CD4-positive, alpha-beta T cell (primary cell): Measurements from ENCODE around the gene OGDH. TPM values are rescaled to one million over a fixed set of nuclear protein-coding genes. Genes with fewer than 3 reads are reported as not detected.

Experiments
- ATAC-seq: fragments of 200-7000 bp; cut with Tn5 transposase; one replicate; pipeline ENCODE4 v1.10.0; 2022; ENCODE audit warnings: mild to moderate bottlenecking; ENCODE audit not compliant: poor library complexity
- CTCF ChIA-PET: fragments of 350-600 bp; sonication (Branson Sonifier 250); formaldehyde crosslinking; loops from one replicate; lab custom pipeline; 2021; ENCODE audit warnings: antibody characterized with exemption, inconsistent platforms; lab: Charles Lee
- POLR2A ChIA-PET: fragments of 350-600 bp; sonication (Branson Sonifier 250); formaldehyde crosslinking; loops from one replicate; lab custom pipeline; 2021; ENCODE audit warnings: antibody characterized with exemption, inconsistent platforms; lab: Charles Lee
- DNase-seq, 14 experiments: peaks; one replicate each; pipeline ENCODE4 v3.0.0-alpha.2; 2013 to 2020; ENCODE audit warnings: mixed read lengths in 2 of 14
- H3K27ac ChIP-seq, 2 donors: one replicate each; pipeline versions ENCODE4 v1.5.1 to v1.7.0; 2013; ENCODE audit warnings: low read length in 2 of 2, low read depth in 1 of 2, mild to moderate bottlenecking in 1 of 2
- H3K27me3 ChIP-seq, 2 experiments: 1 replicate in 1 of 2; 2 replicates in 1 of 2; pipeline versions ENCODE4 v1.6.1 to v1.7.0; 2013; ENCODE audit warnings: low read length in 2 of 2, control low read depth in 1 of 2, mild to moderate bottlenecking in 1 of 2, moderate library complexity in 1 of 2; ENCODE audit not compliant: insufficient read depth in 2 of 2, control insufficient read depth in 1 of 2
- H3K36me3 ChIP-seq: one replicate; pipeline ENCODE4 v1.6.1; 2013; ENCODE audit warnings: low read length, control low read depth; ENCODE audit not compliant: insufficient read depth
- H3K4me1 ChIP-seq: one replicate; pipeline ENCODE4 v1.6.1; 2013; ENCODE audit warnings: low read length, control low read depth; ENCODE audit not compliant: insufficient read depth
- H3K4me3 ChIP-seq: one replicate; pipeline ENCODE4 v1.5.1; 2013; ENCODE audit warnings: mild to moderate bottlenecking, low read length, moderate library complexity
- H3K9me3 ChIP-seq, 2 experiments: 1 replicate in 1 of 2; 2 replicates in 1 of 2; pipeline versions ENCODE4 v1.6.1 to v1.7.0; 2013; ENCODE audit warnings: low read length in 2 of 2, mild to moderate bottlenecking in 2 of 2, control low read depth in 1 of 2, moderate library complexity in 1 of 2; ENCODE audit not compliant: control insufficient read depth in 1 of 2, insufficient read depth in 1 of 2
- H3K27ac Mint-ChIP-seq: one replicate; pipeline ENCODE4 v1.8.0; 2020; ENCODE audit warnings: mixed read lengths
- H3K27me3 Mint-ChIP-seq: one replicate; pipeline ENCODE4 v1.8.0; 2021; ENCODE audit warnings: mixed read lengths
- H3K36me3 Mint-ChIP-seq: one replicate; pipeline ENCODE4 v1.8.0; 2021; ENCODE audit warnings: low read depth, mixed read lengths
- H3K4me1 Mint-ChIP-seq: one replicate; pipeline ENCODE4 v1.8.0; 2021; ENCODE audit warnings: low read depth, mixed read lengths
- H3K4me3 Mint-ChIP-seq: one replicate; pipeline ENCODE4 v1.8.0; 2020; ENCODE audit warnings: mild to moderate bottlenecking, mixed read lengths
- H3K9me3 Mint-ChIP-seq: one replicate; pipeline ENCODE4 v1.8.0; 2020; ENCODE audit warnings: mixed read lengths
- CTCF ChIP-seq: fragments of 200-600 bp; IDR thresholded peaks from one replicate; pipeline ENCODE4 v1.8.0; 2022; ENCODE audit warnings: antibody characterized with exemption, mild to moderate bottlenecking
- intact Hi-C, 2 experiments: fragments of 100-400 bp; cut with DNase I in 1 of 2; cut with micrococcal nuclease in 1 of 2; formaldehyde crosslinking; loops; one replicate each; pipeline versions ENCODE4 v1.15.1 to v1.9.0; 2023 to 2025; cut with DNase I, micrococcal nuclease
- total RNA-seq, 174 experiments: library from RNA in 2 of 174; stranded (reverse) in 2 of 174; gene quantifications; one replicate each; pipeline ENCODE4 v1.2.3 and lab custom pipeline; 2021 to 2026

OGDH gene
- total RNA-seq, 2 experiments from 2014 or later, result 39.8 to 43.8 TPM

GRCh38 chr7:44637788-44638594 lies 31.6 kb downstream of the OGDH start:
- TF ChIP-seq CTCF, result no peak

GRCh38 chr7:44638611-44639557 lies 32.5 kb downstream of the OGDH start:
- Mint-ChIP-seq H3K27me3 (no peaks in the 10 kb centered on the region), H3K27ac (peak overlapping the region; percentile 96), H3K4me1 (peaks cover 72% of the 10 kb centered on the region), H3K4me3 (peak overlapping the region; percentile 89), H3K36me3 (peaks cover 4% of the 10 kb centered on the region), H3K9me3 (no peaks in the 10 kb centered on the region)
- Histone ChIP-seq H3K4me3 (peak overlapping the region; percentile 21), H3K27me3 (no peaks in the 10 kb centered on the region), H3K9me3 (no peaks in the 10 kb centered on the region), H3K27ac (peak overlapping the region; percentile 90 to 95), H3K4me1 (peaks cover 86% of the 10 kb centered on the region), H3K36me3 (peaks cover 3% of the 10 kb centered on the region)
- intact Hi-C loops, result loop anchor here (1.0 to 2.0 kb wide), 4 partner anchors 32 to 208 kb away; partner anchors contain the start of gene OGDH (in 2 of the 2)
- DNase-seq (peak; percentile 58 to 93 (median 78)), ATAC-seq (peak; percentile 55)
- no peak for TF ChIP-seq CTCF
- CTCF ChIA-PET, result interaction anchor here (0.5 to 2.0 kb wide), 4 partner anchors 8 to 50 kb away, joined by 3 to 7 read pairs (median 4); no protein-coding TSS in a partner anchor
- POLR2A ChIA-PET, result interaction anchor here (0.6 to 13.5 kb wide), 12 partner anchors 8 to 246 kb away, joined by 3 to 229 read pairs (median 7); partner anchors contain the start of genes H2AZ2, OGDH, PPIA and PURB

More at GRCh38 chr7:44637788-44638594, 31.6 kb downstream of the OGDH start:
- Histone ChIP-seq H3K4me1 (peaks cover 95% of the 10 kb centered on the region), H3K27me3 (no peaks in the 10 kb centered on the region), H3K4me3 (no peak overlapping the region), H3K36me3 (peaks cover 3% of the 10 kb centered on the region), H3K27ac (peak overlapping the region; percentile 90 to 95), H3K9me3 (no peaks in the 10 kb centered on the region)
- H3K36me3 Mint-ChIP-seq, result no peaks in the 10 kb centered on the region
- no peaks in the 10 kb centered on the region for H3K9me3 Mint-ChIP-seq
- peak overlapping the region; percentile 89 for H3K4me3 Mint-ChIP-seq
- H3K27ac Mint-ChIP-seq, result peak overlapping the region; percentile 96
- H3K4me1 Mint-ChIP-seq, result peaks cover 81% of the 10 kb centered on the region
- ATAC-seq, result peak; percentile 71
- POLR2A ChIA-PET, result interaction anchor here (0.7 to 13.5 kb wide), 10 partner anchors 7 to 247 kb away, joined by 3 to 229 read pairs (median 10); partner anchors contain the start of genes H2AZ2, OGDH, PPIA and PURB
- H3K27me3 Mint-ChIP-seq, result no peaks in the 10 kb centered on the region
- peak; percentile 51 to 95 (median 70) for DNase-seq
- CTCF ChIA-PET, result interaction anchor here (0.8 to 2.0 kb wide), 3 partner anchors 16 to 209 kb away, joined by 3 to 7 read pairs (median 3); no protein-coding TSS in a partner anchor
- intact Hi-C loops, result loop anchor here (1.0 to 2.0 kb wide), 4 partner anchors 31 to 209 kb away; partner anchors contain the start of gene OGDH (in 2 of the 2)
